Measurements from ENCODE around the gene GTSE1.
A peak's percentile ranks its signal among the peaks of the same experiment; 100 is the strongest.

GTSE1 gene

GRCh38 chr22:46329616-46330015 is 32.9 kb downstream of the GTSE1 start:
- DNase-seq = no peak

- DNase-seq = no peak
Measured at GRCh38 chr22:46330426-46330825, 33.8 kb downstream of the GTSE1 start.

DNA sequence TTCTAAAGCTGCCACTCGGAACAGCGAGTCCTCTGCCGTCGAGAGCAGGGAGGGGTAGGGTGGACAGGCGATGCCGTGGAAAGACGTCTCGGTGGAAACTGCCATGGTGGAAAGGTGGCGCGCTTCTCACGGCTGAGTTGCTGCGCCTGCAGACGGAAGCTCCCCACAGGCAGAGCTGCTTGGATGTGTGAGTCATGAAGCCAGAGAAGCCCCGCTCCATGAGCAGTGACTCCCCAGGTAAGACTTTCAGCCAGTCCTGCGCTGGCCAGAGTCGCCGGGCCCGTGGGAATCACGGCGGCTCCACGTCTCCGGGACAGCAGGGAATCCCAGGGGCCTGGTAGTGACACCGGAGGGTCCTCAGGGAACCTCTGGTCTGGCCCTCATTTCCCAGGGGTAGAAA is 34.8 kb downstream of the GTSE1 start:
- DNase-seq = no peak

DNA sequence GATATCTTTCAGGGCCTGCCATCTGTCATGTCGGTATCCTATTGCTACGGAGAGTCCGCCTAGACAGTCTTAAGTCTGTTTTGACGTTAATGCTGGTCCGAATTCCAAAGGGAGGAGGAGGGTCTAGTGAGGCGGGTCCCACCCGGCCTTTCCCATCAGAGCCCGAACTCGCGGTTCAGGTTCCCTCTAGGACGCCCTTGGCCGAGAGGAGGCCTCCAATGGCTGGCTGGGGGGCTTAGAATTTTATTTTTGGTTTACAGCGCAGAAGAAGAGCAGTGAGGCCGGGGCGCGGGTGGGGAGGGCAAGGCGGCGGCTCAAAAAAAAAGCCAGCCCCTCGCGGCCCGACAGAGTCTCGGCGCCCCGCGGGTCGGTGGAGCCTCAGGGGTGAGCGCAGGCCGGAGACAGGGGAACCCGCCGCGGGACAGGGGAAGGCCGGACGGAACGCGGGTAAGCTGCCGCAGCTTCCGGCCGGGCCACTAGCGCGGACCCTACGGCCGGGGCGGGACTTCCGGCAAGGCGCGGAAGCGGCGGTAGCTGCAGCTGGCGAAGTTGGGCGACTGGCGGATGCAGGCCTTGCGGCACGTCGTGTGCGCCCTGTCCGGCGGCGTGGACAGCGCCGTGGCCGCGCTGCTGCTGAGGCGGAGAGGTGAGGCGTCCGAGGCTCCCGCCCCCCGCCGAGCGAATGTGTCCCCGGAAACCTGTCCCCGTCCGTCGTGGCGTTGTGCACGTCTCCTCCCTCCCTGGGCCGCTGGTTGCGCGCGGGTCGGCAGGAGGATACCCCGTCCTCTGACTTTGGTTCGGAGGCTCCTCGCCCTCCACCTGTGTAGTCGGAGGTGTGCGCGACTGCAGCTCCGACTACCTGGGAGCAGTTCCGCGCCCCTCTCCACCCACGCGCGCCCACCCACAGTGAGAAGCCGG is 38.8 kb downstream of the GTSE1 start, which contains the start of gene TRMU:
TRMU (plus strand) TSS at position 514 of the 918 bp plus-strand sequence; CDS start at position 565, 51 bp downstream.
- peak; percentile 90 for DNase-seq

DNA sequence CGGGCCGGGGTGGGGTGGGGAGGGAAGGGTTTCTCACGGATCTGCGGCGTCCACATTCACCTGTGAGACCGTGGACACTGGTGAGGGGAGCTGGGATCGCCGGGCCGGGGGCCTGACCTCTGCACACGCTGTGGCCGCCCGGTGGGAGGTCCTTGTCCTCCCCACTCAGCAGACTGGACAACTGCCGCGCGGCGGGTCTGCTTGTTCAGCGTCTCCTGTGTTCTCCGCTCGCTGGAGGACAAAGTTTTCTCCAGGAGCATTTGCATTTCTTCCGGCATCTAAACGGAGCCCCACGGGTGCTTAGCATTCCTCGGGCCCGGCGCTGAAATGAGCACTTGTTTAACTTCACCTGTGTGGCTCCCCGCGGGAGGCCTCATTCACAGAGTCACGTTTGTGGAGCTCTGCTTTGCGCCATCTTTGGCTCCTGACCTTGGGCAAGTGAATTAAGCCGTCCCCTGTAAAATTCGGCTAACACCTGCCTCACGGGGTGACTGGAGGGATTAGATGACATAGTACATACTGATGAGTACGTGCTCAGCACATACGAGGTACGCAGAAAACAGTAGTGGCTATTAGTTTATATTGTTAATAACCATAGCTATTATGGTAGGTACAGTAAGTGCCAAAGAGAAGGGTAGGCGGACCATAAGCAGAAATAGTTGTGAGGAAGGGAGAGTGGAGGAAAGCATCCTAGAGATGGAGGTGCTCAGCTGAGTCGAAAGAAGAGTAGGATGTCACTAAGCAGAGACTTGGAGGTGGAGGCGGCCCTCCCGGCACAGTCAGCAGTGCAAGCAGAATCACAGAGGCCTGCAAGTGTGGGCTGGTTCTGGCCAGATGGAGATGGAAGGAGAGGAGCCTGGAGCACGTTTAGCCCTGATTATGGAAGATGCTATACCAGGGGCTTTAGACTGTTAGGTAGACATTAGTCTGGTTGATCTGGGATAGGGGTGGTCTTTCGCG is 39.7 kb downstream of the GTSE1 start:
- peak; percentile 64 for DNase-seq

DNA sequence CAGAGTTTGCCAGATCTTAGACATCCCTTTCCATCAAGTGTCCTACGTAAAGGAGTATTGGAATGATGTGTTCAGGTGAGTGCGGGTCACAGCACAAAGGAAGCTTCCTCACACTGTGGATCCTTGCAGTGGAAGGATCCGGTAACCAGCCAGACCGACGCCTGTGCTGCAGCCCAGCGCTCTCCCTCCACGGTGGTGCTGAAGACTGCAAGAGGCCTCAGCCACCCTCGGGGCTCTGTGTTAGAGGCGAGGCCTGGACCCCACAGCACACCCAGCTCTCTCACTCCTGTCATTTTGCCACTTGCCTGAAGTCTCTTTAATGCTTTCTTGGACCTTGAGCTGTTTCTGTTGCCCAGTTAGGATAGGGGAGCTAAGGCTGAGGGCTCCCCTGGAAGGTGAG is 41.2 kb downstream of the GTSE1 start:
- DNase-seq = no peak

DNA sequence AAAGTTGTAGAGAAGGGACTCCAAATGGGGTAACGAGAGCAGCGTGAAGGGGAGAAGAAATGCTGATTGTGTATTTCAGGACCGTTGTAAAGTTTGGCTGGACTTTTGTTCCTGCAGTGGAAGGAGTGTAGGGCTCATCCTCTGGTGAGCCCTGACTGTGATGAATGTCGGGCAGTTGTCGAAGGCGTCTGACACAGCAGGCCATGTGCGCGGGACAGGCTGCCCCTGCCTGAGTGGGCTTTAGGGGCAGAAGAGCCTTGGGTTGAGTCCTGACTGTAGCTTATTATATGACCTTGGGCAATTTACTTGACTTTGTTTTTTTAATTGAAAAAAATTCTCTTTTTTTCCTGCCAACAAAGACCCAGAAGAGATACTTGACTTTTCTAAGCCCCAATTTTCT is 42.0 kb downstream of the GTSE1 start:
- DNase-seq = no peak

GRCh38 chr22:46339956-46340355 is 43.3 kb downstream of the GTSE1 start:
- DNase-seq = no peak

GRCh38 chr22:46340676-46341075 is 44.0 kb downstream of the GTSE1 start:
- DNase-seq = no peak

- no peak for DNase-seq
Measured at GRCh38 chr22:46346680-46347405, 50.2 kb downstream of the GTSE1 start.

GRCh38 chr22:46347646-46348045 is 51.0 kb downstream of the GTSE1 start:
- DNase-seq = no peak

DNA sequence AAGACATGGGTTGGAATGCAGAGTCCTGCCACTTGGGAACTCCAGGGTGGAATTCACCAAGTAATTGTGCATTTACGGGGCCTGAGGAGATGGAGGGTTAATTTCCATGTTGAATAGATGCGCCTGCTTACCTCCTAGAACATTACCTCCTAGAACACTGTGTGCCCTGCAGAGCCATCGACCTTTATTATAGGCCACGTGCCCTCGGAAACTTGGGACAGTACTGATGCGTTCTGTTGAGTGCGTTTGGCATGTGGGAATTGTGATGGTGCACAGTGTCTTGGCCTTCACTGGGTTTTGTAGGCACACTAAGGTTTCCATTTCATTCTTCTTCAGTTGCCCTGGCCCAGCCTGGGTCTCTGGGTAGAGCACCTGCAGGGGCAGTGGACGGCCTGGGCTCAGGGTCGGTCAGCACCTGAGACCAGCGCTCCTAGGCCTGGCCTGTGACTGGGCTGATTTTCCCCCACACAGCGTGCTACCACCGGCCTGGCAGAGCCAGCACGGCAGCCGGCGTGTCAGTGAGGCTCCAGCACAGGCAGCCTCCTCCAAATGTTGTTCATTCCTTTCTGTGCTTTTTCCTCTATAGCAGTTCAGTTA is 51.5 kb downstream of the GTSE1 start:
- DNase-seq = no peak

GRCh38 chr22:46349238-46349637 is 52.6 kb downstream of the GTSE1 start:
- DNase-seq = no peak

DNA sequence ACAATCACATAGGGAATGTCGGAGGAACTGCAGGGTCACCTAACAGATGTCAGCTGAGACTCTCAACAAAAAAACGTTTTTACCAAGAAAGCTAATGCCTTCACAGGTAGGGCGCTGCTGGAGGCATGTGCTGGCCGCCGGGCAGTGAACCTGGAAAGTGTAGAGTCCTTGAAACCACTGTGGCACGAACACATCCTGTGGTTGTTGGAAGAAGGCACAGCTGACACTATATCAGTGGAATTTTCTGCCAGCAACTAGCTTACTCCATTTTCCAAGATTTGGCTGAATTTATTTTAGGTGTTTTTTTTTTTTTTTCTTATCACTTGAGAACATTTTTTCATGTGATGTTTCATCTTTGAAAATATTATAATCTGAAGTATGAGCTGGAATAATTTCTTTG is 53.0 kb downstream of the GTSE1 start:
- DNase-seq = no peak

DNA sequence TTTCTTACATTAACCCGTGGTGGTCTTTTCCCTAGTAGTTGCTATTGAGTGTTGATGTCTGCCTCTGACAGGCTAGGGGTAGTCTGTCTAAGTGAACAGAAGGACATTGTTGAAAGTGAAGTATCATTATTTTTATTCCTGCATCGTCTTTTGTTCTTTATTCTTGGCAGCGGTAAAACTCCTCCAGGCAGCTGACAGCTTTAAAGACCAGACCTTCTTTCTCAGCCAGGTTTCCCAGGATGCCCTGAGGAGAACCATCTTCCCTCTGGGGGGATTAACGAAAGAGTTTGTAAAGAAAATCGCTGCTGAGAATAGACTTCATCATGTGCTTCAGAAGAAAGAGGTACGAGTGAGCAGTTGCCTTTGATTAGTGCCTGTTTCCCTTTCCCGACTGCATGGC is 53.5 kb downstream of the GTSE1 start:
- DNase-seq = no peak

- no peak for DNase-seq
Measured at GRCh38 chr22:46350646-46351045, 54.0 kb downstream of the GTSE1 start.

- DNase-seq = no peak
Measured at GRCh38 chr22:46351131-46351735, 54.6 kb downstream of the GTSE1 start.

DNA sequence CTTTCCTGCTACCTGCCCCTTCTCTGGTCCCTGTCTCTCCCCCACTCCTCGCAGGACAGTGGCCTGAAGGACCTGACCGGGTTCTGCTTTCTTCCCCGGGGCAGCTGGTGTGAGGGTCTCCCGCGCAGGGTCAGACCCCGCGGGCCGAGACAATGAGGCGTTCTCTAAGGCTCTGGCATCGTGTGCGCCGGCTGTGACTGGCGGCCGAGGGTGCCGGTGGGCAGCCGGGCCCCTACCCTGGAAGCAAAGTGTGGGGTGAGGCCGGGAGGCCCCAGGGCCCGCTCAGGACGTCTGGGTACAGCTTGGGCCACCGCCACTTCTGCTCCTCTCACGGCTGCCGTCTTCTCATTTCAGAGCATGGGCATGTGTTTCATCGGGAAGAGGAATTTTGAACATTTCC is 55.1 kb downstream of the GTSE1 start:
- DNase-seq = no peak

GRCh38 chr22:46352276-46352675 is 55.6 kb downstream of the GTSE1 start:
- DNase-seq = no peak

GRCh38 chr22:46352691-46353386 is 56.2 kb downstream of the GTSE1 start:
- DNase-seq = no peak

DNA sequence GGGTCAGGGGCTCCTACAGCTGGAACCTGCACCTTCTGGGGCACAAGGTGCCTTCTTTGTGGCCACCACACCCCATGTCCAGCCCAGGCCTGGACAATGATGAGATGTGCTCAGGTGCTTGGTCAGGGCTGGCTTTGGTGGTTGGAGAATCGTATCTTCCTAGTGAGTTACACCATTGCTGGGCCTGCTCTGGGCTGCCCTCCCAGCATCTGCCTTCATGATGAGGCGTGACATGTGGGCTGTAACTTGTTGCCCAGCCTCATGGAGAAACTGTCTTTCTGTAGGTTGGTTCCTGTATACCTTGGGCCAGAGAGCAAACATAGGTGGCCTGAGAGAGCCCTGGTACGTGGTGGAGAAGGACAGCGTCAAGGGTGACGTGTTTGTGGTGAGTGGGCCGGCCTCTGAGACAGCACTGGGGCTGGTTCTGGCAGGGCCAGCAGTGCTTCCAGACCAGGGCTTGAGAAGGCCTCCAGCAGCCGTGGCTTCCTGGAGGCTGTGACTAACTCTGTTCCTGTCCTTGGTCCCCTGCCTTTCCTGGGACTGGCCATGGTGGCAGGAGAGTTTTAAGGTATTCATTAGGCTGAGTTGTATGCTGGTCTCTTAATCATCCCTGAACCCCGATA is 56.9 kb downstream of the GTSE1 start:
- no peak for DNase-seq

Measured in activated CD8-positive, alpha-beta memory T cell treated with anti-CD3 and anti-CD28 coated beads for 24 hours (primary cell).